GF-D8 (cell line): ENCODE data around the gene PIK3CD.
"Not testable (repeated sequence)": the region's sequence is repeated elsewhere in the genome, so short reads cannot be mapped to it uniquely, and the experiment has no call there.

Experiments used
- DNase-seq: peaks from one replicate; lab custom pipeline; 2025; lab: John Stamatoyannopoulos, UW

The PIK3CD gene

DNA sequence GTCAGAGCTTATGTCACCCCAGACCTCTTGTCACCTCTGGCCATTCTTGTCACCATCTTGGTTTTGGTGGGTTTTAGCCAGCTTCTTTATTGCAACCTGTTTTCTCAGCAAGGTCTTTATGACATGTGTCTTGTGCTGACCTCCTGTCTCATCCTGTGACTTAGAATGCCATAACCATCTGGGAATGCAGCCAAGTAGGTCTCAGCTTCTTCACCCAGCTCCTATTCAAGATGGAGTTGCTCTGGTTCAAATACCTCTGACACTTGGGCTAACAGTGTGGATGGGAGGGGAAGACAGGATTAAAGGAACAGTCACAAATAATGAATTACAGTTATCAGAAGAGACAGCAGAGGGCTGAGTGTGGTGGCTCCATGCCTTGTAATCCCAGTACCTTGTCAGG, 30.5 kb upstream of the PIK3CD start:
- DNase-seq = no peak

DNA sequence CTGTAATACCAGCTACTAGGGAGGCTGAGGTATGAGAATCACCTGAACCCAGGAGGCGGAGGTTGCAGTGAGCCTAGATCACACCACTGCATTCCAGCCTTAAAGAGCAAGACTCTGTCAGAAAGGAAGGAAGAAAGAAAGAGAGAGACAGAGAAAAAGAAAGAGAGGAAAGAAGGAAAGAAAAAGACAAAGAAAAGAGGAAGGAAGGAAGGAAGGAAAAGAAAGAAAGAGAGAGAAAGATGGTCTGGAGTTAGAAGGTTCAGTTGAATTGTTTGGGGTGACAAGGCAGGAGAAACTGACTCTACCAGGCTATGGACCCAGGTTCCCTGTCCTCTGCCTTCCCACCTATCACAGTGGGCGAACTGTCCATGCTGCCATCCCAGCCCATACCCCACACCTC, 27.4 kb upstream of the PIK3CD start:
- DNase-seq = no peak

DNA sequence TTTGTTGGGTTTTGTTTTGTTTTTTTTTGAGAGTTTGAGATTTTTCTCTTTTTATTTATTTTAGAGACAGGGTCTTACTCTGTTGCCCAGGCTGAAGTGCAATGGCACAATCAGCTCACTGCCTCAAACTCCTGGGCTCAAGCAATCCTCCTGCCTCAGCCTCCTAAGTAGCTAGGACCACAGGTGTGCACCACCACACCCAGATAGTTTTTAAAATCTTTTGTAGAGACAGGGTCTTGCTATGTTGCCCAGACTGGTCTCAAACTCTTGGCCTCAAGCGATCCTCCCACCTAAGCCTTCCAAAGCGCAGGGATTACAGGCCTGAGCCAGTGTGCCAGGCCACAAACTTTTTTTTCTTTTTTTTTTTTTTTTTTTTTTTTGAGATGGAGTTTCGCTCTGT, 26.5 kb upstream of the PIK3CD start:
- DNase-seq = not testable (repeated sequence)

DNA sequence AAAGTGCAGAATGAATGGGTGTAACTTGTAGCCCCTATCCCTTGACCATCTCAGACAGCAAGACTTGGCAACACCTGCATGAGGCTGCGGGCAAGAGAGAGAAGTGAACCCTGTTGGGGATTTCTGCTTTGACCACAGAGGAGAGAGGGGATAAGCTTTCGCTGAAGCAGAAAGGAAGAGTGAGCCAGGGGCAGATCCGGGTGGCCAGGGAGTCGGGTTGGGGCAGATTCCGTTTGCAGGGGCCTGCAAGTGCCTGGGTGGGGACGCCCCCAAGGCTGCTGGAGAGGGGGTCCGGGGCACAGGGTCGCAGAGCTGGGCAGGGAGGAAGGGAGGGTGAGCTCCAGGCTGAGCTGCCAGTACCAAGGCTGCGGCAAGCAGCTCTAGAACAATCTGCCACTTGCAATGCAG, 25.3 kb upstream of the PIK3CD start:
- DNase-seq = no peak

DNA sequence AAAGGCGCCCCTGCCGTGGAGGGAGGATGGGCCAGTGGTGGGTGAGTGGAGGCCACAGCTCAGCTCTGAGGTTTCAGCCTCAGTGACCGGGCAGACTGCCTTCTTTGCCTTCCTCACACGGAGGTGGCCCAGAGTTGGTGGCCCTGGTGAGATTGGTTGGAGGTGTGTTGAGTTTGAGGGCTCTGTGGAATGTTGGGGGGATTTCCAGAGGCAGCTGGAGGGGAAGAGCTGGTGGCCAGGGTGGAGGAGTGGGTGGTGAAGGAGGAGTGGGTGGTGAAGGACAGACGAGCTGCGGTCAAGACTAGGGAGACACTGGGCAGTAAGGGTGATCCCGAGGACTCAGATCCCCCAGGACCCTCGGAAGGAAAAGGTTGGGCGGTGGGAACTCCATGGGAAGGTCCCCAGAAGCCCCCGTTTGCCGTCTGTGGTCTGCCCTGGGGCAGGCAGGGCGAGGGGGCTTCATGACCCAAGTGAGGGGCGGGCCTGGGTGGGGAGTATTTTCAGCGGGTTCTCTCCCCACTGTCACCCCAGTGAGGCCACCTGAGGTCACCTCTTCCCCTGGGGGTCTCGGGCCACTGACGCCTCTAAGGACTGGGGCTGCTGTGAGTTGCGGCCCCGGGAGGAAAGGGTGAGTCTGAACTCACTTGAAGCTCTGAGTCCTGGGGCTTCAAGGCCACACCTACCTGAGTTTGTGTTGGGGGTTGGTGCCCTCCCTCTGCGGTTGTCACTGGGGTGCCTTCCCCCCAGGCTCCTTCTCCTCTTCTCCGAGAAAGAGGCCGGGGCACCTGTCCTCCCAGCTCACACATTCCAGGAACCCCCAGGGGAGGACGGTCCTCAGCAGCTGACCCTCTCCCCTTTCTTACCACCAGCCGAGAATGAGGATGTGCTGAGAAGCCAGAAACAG, 22.7 kb upstream of the PIK3CD start:
- DNase-seq = no peak

DNA sequence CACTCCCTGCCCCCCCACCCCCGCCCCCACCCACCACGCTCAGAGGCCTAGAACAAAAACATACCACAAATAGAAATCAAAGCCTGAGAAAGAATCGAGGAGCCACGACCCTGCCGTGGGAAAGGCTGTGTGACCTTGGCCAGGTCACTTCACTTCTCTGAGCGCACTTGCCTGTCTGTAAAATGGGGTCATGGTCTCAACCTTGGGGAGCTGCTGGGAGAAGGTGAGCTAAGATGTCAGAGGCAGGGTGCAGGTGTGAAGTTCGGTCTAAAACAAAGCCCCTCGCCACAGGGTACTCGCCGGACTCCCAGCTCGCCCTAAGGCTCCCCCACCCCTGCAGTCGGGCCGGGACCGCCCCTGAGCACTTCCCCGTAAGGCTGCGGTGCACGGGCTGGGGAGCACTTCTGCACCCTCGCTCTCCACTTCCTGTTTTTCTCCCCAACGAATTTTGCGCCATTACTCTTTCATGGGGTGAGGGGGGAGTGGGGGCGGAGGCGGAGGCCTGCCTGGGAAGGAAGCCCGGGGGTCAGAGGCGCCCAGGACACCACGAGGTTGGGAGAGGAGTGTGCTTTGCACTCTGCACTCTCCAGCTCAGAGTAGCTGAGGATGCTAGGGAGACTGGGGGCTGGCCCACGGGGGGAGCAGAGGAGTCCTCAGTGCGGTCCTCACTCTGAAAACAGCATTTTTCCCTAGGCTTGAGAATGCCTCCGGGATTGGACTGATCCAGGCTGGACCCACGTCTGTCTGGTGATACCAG, 21.9 kb upstream of the PIK3CD start:
- DNase-seq = peak; percentile 84

DNA sequence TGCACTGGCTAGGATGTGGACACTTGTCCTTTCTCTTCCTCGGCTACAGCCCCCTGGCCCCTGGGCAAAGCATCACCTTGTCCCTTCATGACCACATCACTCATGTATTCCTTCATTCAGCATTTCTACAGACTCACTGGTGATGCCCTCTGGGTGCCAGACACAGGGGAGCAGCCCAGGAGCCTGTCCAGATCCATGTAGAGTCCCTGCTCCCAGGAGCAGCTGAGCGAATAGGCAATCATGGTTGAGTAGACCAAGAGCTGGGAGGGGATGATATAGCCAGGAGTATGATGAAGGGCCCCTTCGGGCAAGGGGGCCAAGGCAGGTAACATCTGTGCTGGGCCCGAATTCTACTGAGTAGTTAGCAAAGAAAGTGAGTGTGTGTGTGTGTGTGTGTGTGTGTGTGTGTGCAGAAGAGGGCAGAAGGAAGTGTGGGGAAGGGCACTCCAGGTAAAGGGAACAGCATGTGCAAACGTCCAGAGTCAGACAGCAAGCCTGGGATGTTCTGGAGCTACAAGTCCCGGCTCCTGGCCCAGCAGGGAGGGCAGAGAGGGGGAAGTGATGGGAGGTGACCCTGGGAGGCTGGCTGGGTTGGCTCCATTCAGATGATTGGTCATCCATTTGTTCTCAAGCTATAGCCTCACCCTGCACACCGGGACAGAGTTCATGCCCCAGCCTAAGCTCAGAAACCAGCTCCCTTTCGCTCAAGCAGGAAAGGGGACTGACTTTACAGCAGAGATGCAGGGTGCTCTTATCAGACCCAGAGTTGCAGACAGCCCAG, 21.0 kb upstream of the PIK3CD start:
- no peak for DNase-seq

DNA sequence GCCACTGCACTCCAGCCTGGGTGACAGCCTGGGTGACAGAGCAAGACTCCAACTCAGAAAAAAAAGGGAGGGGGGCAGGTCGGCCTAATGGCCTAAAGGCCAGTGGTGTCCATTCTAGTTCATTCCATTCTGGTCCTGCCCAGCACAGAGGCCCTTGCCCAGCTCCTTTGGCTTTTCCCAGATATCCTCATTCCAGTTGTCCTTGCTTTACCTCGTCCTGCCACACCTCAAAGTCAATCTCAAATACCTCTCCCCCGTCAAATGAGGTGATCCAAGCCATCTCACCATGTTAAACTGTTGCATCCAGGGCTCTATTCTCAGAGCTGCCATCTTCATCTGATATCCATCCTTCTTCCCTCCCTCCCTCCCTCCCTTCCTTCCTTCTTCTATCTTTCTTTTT, 19.9 kb upstream of the PIK3CD start:
- DNase-seq = no peak

DNA sequence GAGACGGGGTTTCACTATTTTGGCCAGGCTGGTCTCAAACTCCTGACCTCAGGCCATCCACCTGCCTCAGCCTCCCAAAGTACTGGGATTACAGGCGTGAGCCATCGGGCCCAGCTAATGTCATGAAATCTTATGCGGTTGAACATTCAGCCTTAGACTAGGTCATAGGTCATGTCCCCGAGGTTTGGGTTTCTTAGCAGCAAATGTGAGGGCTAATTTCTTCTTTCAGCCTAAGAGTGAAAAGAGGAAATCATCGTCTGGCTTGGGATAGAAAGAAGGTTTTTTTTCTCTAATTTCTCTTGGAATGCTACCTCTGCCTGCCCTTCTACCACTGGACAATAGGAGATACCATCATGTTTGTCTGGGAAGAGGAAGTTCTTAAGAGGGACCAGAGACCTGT, 18.0 kb upstream of the PIK3CD start:
- no peak for DNase-seq

DNA sequence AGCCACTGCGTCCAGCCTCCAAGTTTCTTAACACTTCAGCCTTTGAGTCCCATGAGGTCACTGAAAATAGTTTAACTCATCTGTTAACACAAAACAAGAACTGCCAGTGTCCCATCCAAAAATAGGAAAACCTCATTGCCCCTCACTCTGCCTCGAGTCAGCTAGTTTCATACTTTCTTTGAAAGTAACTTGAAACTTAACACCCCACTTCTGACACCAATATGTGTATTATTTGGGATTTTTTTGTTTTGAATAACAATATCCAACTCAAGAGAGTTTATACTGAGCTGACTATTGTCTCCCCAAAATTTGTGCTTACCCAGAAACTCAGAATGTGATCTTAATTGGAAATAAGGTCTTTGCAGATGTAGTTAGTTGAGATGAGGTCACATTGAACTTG, 16.9 kb upstream of the PIK3CD start:
- no peak for DNase-seq

DNA sequence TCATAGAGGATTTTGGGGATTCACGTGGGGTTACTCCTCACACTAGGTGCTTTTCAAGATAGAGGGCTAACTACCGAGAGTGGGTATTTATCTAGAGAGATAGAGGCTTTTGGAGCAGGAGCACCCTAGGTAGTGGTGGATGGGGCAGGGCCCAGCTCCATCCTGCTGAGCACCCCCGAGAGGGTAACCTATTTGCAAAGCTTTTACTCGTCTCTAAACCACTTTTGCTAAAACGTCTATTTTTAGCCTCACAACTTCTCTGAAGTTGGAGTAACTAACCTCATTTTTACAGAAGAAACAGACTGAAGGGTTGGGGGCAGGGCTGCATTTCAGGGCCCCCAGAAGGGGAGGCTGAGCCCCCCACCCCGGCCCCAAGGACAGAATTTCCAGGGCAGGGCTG, 12.3 kb upstream of the PIK3CD start:
- no peak for DNase-seq

DNA sequence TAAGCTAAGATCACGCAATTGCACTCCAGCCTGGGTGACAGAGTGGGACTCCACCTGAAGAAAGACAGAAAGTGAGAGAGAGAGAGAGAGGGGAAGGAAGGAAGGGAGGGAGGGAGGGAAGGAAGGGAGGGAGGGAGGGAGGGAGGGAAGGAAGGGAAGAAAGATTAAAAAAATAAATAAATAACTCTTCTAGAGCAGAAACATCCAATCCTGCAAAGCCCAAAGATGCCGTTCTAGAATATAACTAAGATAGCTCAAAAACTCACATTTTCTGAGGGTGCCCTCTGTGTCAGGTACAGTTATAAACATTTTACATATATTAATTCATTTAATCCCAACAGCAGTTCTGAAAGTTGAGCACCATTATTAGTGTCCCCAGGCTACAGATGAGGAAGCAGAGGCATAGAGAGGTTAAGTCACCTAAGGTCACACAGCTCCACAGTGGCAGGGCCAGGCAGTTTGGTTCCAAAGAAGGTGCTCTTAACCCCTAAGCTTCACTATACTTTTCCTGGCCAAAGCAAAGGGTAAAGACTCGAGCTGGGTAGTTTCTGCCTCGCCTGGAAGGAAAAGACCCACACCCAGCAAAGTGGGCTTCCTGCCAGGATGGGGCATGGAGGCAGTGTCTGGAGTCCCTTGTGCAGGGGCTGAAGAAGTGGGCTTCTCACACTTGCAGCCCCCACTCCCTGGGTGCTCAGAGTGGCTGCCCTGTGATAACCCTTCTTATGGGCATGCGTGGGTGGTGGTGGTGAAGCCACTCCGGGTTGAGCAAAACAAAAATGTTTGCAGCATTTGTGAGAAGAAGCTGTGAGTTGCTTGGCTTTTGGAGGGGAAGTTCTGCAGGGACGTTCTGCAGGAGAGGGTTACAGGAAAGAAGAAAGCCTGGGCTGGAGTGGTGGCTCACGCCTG, 7.9 kb upstream of the PIK3CD start:
- DNase-seq = peak; percentile 38

DNA sequence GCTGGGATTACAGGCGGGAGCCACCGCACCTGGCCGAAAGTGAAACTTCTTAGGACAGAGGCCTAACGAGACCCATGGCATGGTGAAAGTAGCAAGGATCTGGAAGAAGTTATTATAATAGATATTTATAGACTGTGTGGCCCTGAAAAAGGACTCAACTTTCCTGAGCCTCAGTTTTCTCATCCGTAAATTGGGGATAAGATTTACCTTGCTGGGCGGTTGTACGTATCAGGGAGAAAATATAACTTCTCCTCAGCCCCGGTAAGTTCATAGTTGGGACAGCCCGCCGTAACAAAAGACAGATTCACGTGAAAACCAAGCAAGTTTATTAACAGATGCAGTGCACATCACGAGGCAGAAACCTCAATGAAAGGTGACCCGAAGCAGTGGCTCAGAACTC, 5.5 kb upstream of the PIK3CD start:
- no peak for DNase-seq

DNA sequence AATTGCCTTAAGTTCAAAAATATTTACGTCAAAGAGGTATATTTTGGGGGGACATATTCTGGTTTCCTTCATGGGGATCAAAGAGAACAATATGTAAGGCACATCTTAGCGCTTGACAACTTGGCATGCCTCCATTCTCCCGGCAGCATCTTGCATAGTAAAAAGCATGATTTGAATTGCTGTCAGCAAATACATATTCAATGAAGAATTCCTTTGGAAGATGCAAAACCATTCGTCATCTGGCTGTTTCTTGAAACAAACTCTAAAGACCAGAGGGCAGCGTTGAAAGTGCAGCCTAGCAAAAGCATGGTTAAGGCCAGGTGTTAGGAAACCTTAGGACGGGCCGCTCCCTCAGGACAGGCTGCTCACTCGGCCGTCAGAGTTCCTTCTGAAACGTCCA, 3.4 kb upstream of the PIK3CD start:
- DNase-seq = no peak

DNA sequence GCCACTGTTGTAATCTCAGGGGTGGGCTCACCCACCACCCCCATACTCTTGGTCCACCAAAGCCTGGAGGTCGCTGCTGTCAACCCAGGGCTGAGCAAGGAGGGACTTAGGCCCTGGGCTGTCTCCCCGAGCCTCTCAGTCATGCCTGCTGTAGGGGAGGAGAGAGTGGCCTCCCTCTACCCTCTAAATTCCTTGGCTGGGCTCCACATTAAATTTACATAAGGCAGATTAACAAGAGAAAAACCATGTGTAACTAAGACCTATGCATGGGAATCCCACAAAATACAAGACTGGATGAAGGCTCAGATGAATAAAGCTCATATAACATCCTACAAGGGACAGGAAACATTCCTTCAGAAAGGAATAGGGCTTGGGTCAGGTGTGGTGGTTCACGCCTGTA, 1.8 kb upstream of the PIK3CD start:
- no peak for DNase-seq

DNA sequence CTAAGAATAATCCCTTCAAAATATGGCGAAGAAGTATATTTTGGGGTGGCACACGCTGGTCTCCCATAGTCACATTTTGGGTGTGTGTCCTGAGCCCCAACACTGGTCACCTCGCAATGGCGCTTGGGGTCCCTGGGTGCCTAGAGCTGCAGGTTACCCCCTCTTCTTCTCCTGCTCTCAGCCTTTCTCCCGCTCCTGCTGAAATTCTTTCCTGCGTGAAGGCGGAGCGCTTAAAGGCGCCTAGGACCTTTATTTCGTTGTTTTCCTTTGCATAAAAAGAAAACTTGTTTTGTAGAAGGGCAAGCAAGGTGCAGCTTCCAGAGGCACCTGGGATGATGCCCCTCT, 339 bp upstream of the PIK3CD start:
- DNase-seq = no peak

DNA sequence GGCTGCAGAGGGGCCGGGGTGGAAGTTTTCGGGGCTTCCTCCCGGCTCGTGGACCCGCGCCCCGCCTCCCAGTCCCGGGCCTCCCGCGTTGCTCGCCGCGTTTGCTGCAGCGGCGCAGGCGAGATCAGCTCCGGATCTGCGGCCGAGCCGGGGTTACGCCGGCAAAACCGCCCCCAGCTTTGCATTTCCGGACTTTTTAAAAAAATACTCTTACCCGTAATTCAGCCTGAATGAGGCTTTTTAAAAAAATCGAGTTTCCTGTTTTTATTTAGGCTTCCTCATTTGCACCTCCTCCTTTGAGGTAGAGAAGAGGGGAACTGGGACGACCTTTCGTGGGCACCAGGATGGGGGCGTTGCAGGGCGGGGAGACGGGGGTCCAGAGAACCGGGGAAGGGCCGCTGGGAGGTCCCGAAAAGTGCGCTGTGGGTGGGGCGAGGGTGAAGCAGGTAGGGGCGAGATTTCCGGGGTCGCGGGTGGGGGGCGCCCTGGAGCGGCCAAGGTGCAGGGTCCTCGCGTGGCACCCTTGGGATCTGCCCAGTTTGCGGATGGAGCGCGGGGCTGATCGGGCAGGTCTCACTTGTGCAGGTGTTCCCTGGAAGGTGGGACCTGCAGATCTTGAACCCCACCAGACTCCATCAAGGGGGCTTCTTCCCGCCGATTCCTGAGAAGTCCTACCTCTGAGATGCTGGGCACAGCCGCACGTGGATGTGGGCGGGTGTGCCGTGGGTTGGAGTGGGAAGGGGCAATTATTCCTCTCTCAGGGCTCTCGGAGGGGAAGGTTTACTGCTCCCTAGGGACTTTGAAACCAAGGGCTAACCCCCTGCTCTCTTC, 1.1 kb downstream of the PIK3CD start:
- peak; percentile 51 for DNase-seq

DNA sequence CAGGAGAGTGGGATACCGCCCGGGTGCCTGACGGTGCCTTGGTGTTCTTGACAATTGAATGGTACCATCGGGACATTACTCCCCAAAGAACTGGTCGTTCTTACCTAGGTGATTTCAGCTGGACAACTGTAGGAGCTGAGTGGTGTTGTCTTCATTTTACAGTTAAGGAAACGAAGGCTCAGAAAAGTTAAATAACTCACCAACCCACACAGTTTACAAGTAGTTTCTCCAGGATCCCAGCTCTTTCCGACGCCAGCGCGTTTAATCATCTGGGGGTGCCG, 1.6 kb downstream of the PIK3CD start:
- no peak for DNase-seq

DNA sequence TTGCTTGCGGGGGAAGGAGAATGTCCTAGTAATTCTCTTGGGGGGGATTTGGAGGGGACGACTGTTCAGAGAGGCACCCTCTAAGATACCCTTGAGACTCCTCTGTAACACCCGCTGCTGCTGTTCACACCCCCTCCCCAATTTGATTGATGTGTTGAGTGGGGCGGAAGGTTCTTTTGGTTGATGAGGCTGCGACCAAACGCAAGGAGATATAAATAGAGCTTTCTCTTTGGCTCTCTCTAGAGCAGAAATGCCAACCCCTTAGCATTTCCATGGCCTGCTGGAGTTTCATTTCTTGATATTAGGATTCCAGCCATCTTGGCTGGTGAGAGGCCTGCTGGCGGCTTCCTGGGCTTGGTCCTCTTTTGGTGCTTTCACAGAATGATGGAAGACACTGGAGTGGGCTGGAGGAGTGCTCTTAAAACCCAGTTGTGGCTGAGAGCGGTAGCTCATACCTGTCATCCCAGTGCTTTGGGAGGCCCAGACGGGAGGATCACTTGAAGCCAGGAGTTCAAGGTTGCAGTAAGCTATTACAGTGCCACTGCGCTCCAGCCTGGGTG, 2.0 kb downstream of the PIK3CD start:
- no peak for DNase-seq

DNA sequence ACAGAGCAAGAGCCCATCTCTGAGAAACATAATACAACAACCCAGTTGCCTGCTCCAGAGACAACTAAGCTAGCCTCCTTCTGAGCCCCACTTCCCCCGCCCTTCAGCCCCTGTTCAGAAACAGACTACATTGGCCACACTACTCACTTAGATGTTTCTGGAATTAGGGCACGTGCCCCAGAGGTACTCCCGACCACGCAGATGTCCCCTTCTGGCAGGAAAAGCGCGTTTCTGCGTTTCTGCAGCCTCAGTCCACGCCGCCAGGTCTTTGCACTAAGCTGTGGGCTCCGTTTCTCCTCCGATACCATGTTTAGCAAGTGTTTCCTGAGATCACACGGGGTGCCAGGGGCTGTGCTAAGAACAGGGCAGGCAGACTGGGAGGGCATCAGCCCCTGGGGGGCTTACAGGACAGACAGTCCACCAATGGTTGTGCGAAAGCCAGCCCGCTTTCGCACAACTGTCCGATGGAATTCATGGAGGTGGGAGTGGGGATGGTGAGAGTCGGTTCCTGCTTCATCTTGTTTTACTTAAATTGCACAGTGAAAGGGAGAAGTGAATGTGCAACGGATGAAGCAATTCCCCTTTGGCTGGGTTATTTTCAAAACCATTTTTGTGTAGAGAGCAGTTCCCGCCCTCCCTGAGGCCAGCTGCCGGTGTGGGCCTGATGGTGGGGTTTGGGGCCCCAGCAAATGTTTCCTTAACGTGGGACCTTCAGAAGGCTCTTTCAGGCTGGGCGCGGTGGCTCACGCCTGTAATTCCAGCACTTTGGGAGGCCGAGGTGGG, 2.7 kb downstream of the PIK3CD start:
- peak; percentile 89 for DNase-seq
